GM18498 (cell line): ENCODE data around the gene SPARCL1.
"Not testable (repeated sequence)": the region's sequence is repeated elsewhere in the genome, so short reads cannot be mapped to it uniquely, and the experiment has no call there.

Source experiments
- ATAC-seq: cut with Tn5 transposase; IDR thresholded peaks from one replicate; pipeline ENCODE4 v1.9.1; 2021; ENCODE audit warnings: mild to moderate bottlenecking, moderate library complexity; ENCODE audit not compliant: unreplicated experiment

SPARCL1 gene

GRCh38 chr4:87502580-87503238 lies 26.5 kb downstream of the SPARCL1 start:
- no peak for ATAC-seq

DNA sequence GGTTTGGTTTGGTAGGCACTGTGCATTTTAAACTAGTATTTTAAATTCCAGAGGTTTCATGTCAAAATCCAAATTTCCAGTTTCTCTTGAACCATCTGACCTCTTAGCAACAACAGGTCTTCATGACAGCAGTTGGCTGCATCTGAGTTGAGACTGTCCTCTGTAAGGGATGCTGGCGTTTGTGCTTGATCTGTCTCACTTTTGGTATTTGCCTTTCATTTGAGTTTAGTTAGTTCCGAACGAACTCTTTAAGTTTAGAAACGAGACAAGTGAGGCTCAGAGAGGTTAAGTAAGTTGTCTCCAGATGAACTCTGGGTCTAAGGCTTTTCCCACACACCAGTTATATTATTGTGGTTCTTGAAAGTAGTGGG lies 29.1 kb downstream of the SPARCL1 start:
- ATAC-seq, result peak; percentile 48

DNA sequence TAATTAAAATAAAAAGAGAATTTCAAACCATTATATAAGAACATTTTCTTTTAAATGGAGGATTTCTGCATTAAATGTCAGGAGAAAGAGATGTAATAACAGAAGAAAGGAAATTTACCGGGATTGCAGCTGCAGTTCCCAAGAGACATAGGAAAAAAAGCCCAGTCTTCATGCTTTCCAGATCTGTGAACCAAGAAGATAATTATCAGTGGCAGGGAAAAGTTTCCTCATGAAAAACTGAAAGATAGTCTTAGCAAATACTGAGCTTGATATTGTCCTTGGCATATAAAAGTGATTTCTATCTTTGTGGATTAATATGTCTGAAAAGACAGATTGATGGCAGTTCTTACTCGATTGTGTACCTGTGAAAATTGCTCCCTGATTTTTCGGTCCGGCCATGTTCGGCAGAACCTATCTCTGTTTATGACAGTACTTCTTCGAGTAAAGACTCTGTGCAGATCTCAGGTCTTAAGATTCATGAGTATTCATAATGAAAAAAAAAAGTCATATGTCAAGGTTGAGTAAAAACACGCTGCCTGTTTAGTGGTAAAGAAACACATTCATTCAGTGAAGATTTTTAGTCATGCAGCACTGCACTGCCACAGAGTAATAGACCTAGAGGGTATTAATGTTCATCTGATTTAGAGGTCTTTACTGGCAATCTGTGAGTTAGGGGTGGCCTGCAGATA lies 29.6 kb downstream of the SPARCL1 start:
- ATAC-seq, result peak; percentile 72

GRCh38 chr4:87498446-87498900 lies 30.7 kb downstream of the SPARCL1 start:
- ATAC-seq, result peak; percentile 65

DNA sequence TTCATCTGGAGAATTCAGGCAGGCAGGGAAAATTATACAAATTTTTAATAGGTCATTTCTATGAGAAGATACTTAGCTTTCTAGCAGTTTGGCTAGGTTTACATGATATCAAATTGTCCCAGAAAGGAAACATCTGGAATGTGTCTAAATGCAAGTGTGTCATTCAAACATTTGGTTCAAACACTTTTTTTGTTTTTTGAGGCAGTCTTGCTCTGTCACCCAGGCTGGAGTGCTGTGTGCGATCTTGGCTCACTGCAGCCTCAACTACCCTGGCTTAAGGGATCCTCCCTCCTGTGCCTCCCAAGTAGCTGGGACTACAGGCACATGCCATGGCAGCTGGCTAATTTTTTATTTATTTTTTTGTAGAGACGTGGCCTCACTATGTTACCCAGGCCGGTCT lies 31.6 kb downstream of the SPARCL1 start:
- ATAC-seq, result no peak

- ATAC-seq, result no peak
Observed at GRCh38 chr4:87497159-87497558, 32.0 kb downstream of the SPARCL1 start.

- ATAC-seq, result no peak
Observed at GRCh38 chr4:87493115-87493514, 36.1 kb downstream of the SPARCL1 start.

GRCh38 chr4:87491851-87492250 lies 37.3 kb downstream of the SPARCL1 start:
- not testable (repeated sequence) for ATAC-seq

DNA sequence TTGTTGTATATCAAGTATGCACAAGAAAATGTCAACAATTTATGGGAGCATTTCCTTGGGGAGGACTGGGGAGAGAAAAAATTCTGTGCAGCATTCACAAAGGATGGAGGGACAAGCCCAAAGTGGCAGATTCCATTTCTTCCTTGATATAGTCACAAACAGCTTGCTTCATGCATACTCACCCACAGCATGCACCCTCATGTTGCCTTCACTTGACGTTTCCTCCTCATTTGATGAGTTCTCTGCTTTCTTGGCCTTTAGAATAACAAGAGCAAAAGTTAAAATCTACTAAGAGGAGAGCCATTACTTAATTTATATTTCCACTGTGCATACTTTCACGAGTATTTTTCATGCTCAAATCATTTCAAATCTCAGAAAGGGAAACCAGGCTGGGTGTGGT lies 37.7 kb downstream of the SPARCL1 start:
- no peak for ATAC-seq

DNA sequence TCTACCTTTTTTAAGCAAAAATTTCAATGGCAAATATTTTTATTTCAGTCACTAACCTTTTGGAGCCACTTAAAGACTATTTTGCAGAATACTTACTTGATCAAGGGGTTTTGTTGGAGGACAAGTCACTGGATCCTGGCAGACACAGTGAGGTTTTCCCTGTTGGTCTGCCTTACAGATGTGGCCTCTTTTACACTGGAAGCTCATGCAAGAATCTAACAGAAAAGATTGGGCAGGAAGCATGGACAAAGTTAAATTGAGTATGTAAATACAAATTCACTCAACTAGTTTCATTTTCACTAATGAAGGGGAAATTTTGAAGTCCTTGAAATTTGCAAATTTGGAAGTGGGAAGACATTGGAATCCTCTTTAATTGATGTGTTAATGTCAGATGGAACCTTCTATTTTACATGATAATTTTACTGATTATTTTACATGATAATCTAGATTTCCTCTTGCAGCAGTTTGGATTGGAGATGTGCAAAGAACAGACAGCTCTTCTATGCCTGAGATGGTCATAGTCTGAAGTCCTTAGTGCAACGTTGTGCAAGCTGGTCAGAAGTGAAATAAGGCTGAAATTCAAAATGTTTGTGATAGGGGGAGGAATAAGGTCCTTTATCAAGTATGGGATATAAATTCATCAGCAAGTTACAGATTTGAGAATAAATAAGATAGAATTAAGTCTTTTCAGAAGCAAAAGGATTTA lies 38.4 kb downstream of the SPARCL1 start:
- no peak for ATAC-seq

DNA sequence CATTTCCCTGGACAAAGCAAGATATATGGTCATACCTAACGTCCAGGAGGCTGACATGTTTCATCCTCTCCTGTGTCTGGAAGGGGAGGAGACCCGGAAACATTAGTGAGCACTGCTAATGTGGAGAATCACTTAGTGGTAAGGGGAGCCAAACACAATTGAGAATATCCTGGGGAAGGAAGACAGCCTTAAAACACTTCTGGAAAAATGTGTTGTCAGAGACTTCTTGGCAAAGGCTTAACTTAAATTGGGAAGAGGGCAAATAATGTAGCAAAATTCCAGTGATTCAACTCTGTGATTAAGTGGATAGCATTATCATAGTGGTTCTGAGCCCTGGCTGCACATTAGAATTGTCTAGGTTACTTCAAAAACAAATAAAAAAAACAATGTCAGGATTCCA lies 39.5 kb downstream of the SPARCL1 start:
- ATAC-seq, result no peak

- ATAC-seq, result not testable (repeated sequence)
Observed at GRCh38 chr4:87488666-87489065, 40.5 kb downstream of the SPARCL1 start.

- ATAC-seq, result not testable (repeated sequence)
Observed at GRCh38 chr4:87483247-87483646, 45.9 kb downstream of the SPARCL1 start.

GRCh38 chr4:87481377-87481776 lies 47.8 kb downstream of the SPARCL1 start:
- ATAC-seq, result no peak

DNA sequence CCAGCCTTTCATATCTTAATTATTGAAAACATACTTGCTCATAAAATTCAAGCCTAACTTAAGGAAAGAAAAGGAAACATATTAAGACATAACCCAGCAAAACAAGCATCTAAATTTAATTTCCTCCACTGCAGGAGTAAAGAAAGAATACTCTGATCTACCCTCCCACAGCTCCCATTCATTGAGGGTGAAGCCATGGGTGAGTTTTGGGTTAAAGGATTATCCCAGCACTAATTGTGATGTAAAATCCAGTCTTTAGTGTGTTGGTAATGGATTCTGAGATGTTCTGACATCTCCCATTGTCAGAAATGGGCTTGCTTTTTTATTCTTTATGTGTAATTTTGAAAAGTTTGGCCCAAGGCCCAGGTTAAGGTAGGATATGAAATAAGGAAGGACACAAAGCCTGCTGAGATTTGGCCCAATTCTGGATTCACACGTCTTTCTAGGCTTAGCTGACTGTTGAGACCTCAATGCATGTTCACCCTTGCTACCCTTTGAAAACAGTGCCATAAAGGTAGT lies 50.4 kb downstream of the SPARCL1 start:
- no peak for ATAC-seq

DNA sequence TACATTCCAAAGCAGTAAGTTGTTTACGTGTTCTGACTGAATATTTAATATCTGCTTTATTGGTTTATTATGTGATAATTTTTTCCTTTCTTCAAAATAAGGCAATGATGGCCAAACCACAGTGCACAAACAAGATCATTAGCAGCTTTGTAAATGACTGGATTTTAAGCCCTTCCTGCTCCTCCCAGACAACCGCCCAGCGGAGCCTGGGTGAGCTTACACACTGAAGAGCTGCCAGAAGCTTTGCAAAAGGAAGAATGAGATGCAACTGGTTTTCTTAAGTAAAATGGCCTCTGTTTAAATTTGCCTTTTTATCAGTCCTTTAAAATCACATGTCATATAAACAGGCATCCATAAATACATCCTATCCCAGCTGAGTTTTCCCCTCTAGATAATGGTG lies 52.2 kb downstream of the SPARCL1 start:
- ATAC-seq, result no peak

GRCh38 chr4:87469390-87469789 lies 59.8 kb downstream of the SPARCL1 start:
- no peak for ATAC-seq

- peak; percentile 70 for ATAC-seq
Observed at GRCh38 chr4:87465739-87466366, 63.3 kb downstream of the SPARCL1 start.

- ATAC-seq, result no peak
Observed at GRCh38 chr4:87462102-87462501, 67.1 kb downstream of the SPARCL1 start.

- no peak for ATAC-seq
Observed at GRCh38 chr4:87461281-87461700, 67.9 kb downstream of the SPARCL1 start.

GRCh38 chr4:87458913-87459312 lies 70.3 kb downstream of the SPARCL1 start:
- no peak for ATAC-seq
